ENCODE data around the gene SLC9A9. TPM values are rescaled to one million over a fixed set of nuclear protein-coding genes. Genes with fewer than 3 reads are reported as not detected.

Gene SLC9A9
- total RNA-seq, 1 donor from 2014 or later, result 3.5 TPM

- H3K9me3 Mint-ChIP-seq (ENCODE audit: unreplicated experiment), result no peaks in the 10 kb centered on the region
- no peak overlapping the region for H3K27ac Mint-ChIP-seq (ENCODE audit: unreplicated experiment)
- TF ChIP-seq CTCF (IDR thresholded peaks at IDR 0.05), result no peak
- no peak overlapping the region for H3K4me3 Mint-ChIP-seq (ENCODE audit: unreplicated experiment)
- no peak for DNase-seq (ENCODE audit: extremely low spot score, unreplicated experiment)
- peaks cover 4% of the 10 kb centered on the region for H3K36me3 Mint-ChIP-seq (ENCODE audit: unreplicated experiment)
- H3K27me3 Mint-ChIP-seq (ENCODE audit: unreplicated experiment), result no peaks in the 10 kb centered on the region
- H3K4me1 Mint-ChIP-seq (ENCODE audit: unreplicated experiment), result peaks cover 3% of the 10 kb centered on the region
Observed at GRCh38 chr3:143551761-143552160, 296.5 kb downstream of the SLC9A9 start.

- peaks cover 3% of the 10 kb centered on the region for H3K4me1 Mint-ChIP-seq (ENCODE audit: unreplicated experiment)
- peaks cover 4% of the 10 kb centered on the region for H3K36me3 Mint-ChIP-seq (ENCODE audit: unreplicated experiment)
Observed at GRCh38 chr3:143548861-143549497, 299.3 kb downstream of the SLC9A9 start.

GRCh38 chr3:143548393-143548792 is 299.9 kb downstream of the SLC9A9 start:
- Mint-ChIP-seq H3K36me3 (ENCODE audit: unreplicated experiment) (peaks cover 4% of the 10 kb centered on the region), H3K4me1 (ENCODE audit: unreplicated experiment) (peaks cover 3% of the 10 kb centered on the region), H3K4me3 (ENCODE audit: unreplicated experiment) (no peak overlapping the region), H3K27me3 (ENCODE audit: unreplicated experiment) (no peaks in the 10 kb centered on the region), H3K27ac (ENCODE audit: unreplicated experiment) (no peak overlapping the region), H3K9me3 (ENCODE audit: unreplicated experiment) (peaks cover 9% of the 10 kb centered on the region)
- no peak for TF ChIP-seq CTCF (IDR thresholded peaks at IDR 0.05)
- no peak for DNase-seq (ENCODE audit: extremely low spot score, unreplicated experiment)

More at GRCh38 chr3:143548861-143549497, 299.3 kb downstream of the SLC9A9 start:
- peaks cover 9% of the 10 kb centered on the region for H3K9me3 Mint-ChIP-seq (ENCODE audit: unreplicated experiment)
- H3K4me3 Mint-ChIP-seq (ENCODE audit: unreplicated experiment), result no peak overlapping the region
- H3K27ac Mint-ChIP-seq (ENCODE audit: unreplicated experiment), result no peak overlapping the region
- no peak for TF ChIP-seq CTCF (IDR thresholded peaks at IDR 0.05)
- no peaks in the 10 kb centered on the region for H3K27me3 Mint-ChIP-seq (ENCODE audit: unreplicated experiment)
- no peak for DNase-seq (ENCODE audit: extremely low spot score, unreplicated experiment)

- Mint-ChIP-seq H3K9me3 (ENCODE audit: unreplicated experiment) (no peaks in the 10 kb centered on the region), H3K4me3 (ENCODE audit: unreplicated experiment) (no peak overlapping the region), H3K27me3 (ENCODE audit: unreplicated experiment) (no peaks in the 10 kb centered on the region), H3K36me3 (ENCODE audit: unreplicated experiment) (no peaks in the 10 kb centered on the region), H3K27ac (ENCODE audit: unreplicated experiment) (peak overlapping the region; percentile 83), H3K4me1 (ENCODE audit: unreplicated experiment) (peaks cover 48% of the 10 kb centered on the region)
- no peak for TF ChIP-seq CTCF (IDR thresholded peaks at IDR 0.05)
- DNase-seq (ENCODE audit: extremely low spot score, unreplicated experiment), result no peak
Observed at GRCh38 chr3:143538577-143538981, 309.7 kb downstream of the SLC9A9 start.

- no peak for TF ChIP-seq CTCF (IDR thresholded peaks at IDR 0.05)
- DNase-seq (ENCODE audit: extremely low spot score, unreplicated experiment), result no peak
Observed at GRCh38 chr3:143538061-143538460, 310.2 kb downstream of the SLC9A9 start.

More at GRCh38 chr3:143538061-143538460, 310.2 kb downstream of the SLC9A9 start:
- no peaks in the 10 kb centered on the region for H3K9me3 Mint-ChIP-seq (ENCODE audit: unreplicated experiment)
- H3K27me3 Mint-ChIP-seq (ENCODE audit: unreplicated experiment), result no peaks in the 10 kb centered on the region
- H3K4me3 Mint-ChIP-seq (ENCODE audit: unreplicated experiment), result no peak overlapping the region
- H3K4me1 Mint-ChIP-seq (ENCODE audit: unreplicated experiment), result peaks cover 52% of the 10 kb centered on the region
- peak overlapping the region; percentile 83 for H3K27ac Mint-ChIP-seq (ENCODE audit: unreplicated experiment)
- no peaks in the 10 kb centered on the region for H3K36me3 Mint-ChIP-seq (ENCODE audit: unreplicated experiment)

Measured in osteocyte (in vitro differentiated cells).